IPS-11a (cell line): ENCODE results near the gene STAC2.

Experiments
- H3K4me3 ChIP-seq: one replicate; pipeline ENCODE4 v1.5.1; 2013; ENCODE audit warnings: low read depth, low read length, control low read depth

Gene STAC2

DNA sequence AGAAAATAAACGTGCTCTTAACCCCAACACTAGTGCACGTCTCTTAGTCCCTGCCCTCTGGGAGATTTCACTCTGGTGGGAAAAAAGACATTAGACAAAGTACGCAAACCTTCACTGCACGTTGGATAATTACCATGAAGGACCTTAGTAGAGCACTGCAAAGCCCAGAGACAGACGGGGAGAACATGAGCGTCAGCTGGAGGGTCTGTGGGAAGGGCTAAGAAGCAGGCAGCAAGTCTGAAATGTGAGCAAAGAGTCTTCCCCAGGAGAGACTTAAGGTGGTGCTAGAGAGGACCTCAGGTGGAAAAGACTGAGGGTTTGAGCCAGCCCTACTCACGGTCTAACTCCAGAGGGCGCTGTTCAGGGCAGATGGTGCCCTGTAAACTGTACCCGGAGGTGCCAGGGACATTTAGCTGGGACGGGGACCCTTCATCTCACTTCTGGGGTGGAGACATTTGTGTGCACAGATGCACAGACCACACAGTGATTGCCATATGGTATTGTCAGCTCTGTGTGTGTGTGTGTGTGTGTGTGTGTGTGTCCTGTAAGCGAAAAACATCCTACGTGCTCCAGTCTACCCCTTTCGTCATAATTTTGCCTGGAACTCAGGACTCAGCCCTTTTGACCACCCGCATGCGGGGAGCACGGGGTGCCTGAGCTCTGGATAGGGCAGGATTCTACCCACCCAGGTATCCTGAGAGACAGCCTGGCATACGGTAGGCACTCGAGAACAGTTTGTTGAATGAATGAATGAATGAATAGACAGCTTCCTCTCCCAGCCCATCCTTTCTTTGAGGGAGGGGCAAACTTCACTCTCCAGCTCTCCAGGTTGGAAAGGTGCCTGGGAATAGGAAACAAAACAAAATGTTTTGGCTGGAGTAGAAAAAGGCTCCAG lies 10.1 kb upstream of the STAC2 start:
- no peak overlapping the region for H3K4me3 ChIP-seq

DNA sequence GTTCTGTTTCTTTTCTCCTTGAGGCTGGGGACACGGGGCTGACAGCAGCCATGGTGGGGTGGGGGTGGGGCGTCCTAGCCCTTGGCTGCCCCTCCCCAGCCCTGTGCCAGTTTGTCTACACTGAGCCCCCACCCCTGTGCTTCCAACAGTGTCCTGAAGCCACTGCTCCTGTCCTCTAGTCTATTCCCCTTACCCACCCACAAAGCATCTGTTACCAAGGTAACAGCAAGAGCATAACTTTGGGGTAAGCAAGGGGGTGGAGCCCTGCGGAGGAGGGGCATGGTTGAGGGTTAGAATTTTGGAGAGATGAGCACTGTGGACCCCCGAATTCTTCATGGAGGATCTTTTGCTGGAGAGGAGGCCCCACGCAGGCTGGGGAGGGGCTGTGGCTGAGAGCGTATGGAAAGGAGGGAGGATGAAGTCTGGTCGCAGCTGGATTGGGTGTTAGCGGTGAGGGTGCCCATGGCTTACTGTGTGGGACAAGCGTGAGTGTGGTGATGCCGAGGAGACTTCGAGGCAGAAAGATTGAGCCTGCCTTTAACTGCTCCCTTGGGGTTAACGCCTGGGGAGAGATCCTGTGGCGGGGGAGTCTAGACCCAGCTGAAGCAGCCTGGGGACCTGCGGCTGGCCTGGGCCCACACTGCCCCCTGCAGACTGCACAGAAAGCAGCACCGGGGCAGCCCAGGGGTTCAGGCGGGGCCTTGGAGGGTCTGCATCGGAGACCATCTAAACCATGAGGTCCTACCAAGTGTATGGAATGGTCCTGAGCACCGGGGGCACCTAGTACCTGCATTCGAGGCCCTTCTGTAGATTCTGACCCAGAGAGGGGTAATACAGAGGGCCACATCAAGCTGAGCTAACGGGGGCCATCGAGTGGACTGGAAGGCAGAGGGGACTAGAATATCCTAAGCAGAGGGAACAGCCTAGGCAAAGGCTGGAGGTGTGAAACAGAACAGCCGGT lies 6.1 kb upstream of the STAC2 start:
- no peak overlapping the region for H3K4me3 ChIP-seq

DNA sequence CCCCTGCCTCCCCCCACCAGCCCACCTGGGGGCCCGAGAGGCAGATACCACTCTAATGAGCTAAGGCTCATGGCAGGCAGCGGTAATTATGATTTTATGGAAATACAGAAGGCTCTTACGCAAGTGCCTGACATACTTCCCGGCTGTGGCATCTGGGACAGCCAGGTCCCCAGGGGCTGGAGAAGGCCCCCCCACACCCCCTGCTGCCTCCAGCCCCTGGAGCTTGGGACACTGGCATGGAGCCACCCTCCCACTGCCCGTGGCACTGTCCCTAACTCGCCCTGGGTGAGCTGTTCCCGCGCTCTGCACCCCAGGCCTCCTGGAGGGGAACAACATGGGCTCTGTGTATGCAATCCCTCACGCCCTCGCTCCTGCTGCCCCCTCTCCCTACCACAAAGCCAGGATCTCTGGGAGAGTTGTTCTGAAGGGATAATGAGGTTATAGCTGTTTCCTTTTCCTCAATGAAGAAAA lies 5.4 kb upstream of the STAC2 start:
- H3K4me3 ChIP-seq = no peak overlapping the region

DNA sequence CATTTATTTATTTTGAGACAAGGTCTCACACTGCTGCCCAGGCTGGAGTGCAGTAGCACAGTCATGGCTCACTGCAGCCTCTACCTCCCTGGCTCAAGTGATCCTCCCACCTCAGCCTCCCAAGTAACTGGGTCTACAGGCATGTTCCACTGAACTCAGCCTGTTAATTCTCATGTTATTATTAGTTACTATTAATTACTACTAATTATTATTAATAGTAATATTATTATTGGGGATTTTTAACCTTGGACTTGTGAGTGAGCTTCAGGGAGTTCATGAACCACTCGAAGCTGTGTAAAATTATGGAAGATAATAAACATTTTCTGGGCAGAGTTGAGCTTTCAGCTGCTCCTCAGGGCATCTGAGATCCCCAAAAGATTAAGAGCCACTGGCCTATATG lies 4.6 kb upstream of the STAC2 start:
- no peak overlapping the region for H3K4me3 ChIP-seq

DNA sequence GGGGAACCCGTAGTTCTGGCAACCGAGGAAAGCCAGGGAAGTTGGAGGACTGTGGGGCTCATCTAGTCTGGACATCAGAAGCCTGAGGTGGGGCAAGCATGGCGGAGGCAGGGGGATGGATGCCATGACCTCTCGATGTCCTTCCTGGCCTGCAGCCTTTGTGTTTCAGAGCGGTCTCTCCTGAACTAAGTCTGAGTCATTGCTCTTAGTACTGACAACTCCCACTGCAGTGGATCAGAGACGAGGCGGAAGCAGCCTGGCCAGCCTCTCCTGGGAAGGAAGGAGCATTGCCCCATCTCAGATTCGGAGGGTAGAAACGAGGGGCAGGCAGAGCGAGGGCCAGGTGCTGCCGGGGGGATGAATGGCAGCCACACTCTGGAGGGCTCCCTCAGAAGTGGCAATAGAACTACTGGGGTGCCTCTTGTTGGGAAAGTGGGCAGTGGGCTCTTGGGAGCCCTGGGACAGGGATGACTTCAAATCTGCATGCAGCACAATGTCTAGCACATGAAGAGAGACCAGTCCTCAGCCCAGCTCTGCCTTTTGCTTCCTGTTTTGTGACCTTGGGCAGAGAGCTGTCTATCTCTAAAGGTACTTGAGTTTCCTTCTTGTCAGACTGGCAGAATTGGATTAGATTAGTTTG lies 3.6 kb upstream of the STAC2 start:
- H3K4me3 ChIP-seq = no peak overlapping the region

DNA sequence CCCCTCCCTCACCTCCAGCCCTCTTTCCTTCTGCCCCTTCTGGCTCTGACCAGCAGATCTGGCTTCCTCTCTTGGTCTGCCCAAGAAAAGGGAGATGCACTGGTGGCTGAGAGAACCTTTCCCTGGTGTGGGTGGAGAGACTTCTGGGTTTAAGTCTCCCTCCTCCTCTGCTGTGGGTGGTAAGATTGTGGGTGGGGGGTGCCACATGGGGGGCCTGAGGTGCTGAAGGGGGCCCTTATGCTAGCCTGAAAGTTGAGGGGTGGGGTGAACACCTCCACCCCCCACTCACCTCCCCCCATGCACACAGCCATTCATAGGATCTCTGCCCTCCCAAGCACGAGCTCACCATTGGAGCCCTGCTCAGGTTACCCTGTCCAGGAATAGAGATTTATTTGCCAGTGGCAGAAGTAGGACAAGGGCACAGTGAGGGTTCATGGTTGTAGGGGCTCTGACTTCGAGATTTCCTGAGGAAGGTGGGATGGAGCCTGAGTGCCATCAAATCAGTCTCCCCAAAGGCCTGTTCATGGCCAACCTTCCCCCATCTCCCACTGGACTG lies 1.7 kb upstream of the STAC2 start:
- no peak overlapping the region for H3K4me3 ChIP-seq

DNA sequence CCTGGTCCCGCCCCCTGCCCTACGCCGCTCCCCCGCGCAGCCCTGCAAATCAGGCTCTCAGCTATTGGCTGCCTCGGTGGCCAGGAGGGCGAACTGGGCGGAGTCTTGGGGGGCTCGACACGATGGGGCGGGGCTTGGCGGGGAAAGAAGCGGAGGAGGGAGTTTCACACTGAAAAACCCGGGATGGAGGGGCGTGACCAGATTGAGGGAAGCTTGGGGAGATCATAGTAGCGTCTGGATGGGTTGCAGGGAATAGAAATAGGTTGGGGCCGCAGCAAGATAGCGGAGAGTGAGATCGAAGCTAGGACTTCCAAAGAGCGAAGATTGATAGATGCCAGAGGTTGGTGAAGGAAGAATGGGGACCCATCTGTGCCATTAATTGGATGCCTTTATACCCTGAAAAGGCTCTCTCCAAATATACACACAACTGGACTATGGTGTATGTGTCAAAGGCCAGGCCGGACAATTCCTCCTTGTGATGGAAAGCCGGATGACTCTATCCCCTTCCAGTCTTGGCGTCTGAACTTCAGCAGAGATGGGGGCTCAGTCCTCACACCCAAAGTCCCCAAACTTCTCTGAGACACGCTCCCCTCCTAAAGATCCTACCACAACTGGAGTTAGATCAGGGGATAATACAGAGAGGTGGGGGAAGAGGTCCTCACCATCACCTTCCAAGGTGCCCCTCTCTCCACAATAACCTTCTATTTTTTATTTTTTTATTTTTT lies 376 bp upstream of the STAC2 start:
- no peak overlapping the region for H3K4me3 ChIP-seq

DNA sequence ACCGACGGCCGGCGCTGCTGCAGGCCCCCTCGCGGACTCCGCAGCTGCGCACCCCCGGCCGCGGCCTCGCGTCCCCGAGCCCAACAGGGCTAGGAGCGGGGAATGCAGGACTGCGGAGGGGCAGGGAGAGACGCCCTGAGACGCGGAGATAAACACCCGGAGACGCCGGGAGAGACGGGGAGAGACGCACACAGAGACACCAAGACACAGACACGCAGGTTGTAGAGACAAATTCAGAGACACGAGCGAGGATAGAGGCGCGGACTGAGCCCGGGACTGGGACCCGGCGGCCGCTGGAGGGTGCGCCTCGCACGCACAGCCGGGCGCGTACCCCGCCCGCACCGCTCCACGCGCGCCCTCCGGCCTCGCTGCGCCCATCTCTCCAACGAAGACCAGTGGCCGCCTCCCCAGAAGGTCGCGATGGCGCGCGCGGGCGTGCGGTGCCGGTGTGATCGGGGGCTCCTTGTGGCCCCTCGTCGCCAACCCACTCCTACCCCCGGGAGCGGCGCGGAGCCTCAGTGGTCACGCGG lies 902 bp downstream of the STAC2 start:
- H3K4me3 ChIP-seq = peak overlapping the region; percentile 41

DNA sequence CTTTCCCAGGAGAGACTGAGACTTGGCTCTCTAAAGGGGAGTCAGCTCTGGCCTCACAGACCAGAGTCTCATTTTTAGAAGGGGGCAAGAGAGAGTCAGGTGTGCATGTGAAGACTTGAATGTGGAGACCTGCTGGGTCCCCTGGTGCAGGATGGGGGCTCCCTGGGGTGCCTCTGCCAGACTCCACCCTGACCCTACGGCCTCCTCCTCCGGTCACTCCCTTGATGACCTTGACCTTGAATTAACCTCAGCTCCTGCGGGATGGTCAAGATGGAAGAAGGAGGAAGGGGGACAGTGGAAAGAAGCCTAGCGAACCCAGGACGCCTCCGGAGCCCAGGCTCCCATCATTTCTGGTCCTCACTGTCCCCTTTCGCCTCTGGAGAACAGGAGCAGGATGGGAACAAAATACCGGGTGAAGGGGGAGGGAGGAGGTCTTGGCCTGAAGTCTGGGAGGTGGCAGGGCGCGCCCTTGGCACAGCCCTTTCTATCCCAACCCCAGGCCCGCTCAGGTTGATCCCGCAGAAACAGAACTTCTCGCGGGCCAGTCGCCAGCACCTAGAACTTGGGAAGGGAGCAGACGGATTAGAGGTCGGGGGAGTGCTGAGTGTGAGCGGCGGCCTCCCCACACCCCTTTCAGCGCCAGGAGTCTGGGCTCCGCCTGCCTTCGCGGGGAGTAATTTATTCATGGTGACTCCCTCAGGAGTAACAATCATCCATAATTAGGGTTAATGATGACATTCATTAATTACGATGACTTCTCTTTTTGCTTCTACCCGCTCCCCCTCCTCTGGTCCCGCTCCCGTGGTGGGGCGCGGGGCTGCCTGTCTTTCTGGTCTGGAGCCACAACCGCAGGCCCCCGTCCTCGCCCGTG lies 1.6 kb downstream of the STAC2 start:
- H3K4me3 ChIP-seq = no peak overlapping the region

DNA sequence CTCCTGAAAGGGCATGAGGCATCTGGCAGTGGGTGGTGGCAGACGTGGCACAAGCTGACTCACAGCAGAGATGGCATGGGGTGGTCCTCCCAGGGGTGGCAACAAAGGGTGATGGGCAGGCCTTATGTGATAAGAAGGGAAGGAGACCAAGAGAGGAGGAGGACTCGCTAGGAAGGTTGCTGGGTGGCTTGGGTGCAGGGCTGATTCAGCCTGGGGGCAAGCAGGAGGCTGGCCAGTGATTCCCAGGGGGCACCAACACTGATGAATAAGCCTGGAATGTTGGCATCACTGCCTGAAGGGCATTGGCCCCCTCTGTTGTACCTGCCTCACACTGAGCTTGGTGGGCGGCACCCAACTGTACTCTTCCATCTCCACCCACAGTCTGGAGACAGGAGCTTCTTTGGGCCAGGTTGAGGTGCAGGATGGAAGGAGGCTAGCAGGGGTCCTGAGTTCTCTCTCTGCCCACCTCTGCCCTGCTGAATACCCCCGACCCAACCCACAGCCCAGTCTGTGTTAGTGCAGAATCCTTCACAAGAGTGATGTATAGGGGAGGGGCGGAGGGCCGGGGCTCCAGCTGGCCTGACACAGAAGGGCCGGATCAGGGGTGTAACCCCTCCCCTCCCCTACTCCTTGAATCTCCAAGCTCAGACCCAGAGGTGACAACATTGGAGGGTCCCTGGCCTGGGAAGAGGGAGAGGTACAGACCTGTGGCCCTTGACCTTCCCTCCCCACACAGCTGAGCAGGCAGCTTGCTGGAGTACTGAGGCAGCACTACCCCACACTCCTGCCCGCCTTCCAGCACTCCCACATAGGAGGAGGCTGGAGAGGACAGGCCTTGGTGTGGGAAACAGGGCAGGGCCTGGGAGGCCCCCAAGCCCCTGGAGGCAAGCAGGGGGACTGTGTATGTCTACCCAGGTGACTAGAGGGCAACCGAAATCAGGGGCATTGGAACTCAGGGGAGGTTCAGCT lies 2.6 kb downstream of the STAC2 start:
- no peak overlapping the region for H3K4me3 ChIP-seq

DNA sequence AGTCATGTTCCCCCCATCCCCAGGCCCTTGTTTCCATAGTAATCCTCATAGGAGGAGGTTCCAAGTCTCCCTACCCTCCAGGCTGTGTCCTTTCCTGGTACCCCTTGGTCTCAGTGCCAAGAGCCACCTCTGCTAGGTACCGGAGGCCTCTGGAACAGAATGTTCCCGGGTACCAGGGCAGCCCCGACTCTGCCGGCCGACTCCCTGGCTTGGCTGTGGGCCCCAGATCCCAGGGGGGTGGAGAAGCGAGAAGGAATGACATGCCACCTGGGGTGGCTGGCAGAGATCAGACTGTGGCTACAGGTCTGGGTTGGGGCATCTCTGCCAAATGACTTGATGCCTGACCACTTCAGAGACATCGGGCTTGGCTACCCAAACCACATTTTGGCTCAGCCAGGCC lies 3.6 kb downstream of the STAC2 start:
- H3K4me3 ChIP-seq = no peak overlapping the region

DNA sequence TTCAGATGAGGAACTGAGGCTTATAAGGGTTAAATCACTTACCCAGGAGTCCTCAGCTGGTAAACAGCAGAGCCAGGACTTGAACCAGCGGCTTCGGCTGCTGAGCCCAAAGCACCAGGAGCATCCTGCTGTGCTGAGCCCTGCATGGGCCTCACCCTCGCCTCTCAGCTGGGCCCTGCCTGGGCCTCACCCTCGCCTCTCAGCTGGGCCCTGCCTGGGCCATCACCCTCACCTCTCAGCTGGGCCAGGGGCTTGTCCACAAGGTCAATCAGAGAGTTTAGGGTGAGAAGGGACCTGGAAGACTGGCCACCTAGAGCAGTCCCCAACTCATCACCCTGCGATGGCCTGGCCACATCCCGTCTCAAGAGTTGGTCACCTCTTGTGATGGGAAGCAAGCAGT lies 4.2 kb downstream of the STAC2 start:
- no peak overlapping the region for H3K4me3 ChIP-seq

DNA sequence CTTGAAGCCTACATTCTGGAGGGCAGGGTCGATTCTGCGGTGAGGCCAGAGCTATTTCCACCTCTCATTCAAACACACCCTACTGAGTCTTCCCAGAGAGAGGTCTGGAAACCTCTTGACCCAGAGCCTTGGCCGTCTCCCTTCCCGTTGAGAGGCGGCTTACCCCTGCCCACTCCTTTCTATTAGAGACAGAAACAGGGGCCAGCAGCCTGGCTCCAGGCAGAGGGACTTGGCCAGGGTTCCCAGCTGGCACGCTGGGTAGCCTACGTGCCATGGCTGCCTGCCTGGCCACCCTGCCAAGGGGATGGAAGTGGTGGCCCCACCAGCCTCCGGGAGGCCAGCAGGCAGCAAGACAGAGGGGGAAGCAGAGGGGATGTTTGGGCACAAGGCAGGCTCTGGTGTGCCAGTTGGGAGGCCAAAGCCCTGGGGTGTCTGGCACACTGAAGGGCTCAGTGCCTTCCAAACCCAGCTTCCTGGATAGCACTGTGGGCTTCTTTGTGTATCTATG lies 6.0 kb downstream of the STAC2 start:
- H3K4me3 ChIP-seq = no peak overlapping the region

DNA sequence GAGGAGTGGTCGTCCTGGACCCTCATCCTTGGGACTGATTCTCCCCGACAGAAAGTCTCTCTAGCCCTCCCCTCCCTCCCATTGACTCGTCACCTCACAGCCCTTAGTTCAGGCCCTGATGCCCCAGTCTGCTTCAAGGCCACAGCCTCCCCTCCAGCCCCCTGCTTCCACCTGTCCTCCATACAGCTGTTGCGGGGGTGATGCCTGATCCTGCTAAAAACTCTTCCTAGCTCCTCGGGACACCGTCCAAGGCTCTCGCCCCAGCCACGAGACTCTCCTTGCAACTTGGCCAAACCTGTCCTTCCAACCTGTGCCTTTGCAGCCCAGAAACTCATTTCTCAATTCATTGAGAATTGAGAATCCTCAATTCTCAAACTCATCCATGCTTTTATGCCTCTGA lies 6.8 kb downstream of the STAC2 start:
- no peak overlapping the region for H3K4me3 ChIP-seq

DNA sequence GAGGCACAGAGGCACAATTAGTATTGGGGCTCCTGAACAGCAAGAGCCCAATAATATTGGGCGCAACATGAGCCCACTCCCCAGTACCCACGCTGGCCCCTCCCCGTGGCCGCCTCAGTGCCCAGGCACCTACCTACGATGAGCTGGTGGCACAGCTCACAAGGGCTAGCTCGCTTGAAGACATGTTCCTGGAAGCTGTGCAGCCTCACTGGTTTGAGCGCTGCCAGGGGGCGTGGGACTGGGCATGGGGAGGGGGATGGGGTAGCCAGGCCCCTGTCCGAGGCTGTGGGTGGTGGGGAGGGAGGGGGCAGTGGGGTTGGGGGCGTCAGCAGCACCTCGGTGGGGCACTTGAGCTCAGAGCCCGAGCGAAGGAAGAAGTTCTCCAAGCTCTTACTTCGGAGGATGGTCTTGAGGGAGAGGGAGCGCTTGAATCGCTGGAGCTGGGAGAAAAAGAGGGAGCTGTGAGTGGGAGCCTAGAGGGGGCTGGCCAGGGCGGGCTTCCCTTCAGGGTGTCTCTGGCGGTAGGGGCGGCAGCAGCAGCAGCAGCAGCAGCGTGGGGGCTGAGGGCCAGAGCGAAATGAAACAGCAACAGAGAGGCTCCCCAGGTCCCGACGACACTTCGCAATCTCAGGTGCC lies 7.9 kb downstream of the STAC2 start:
- no peak overlapping the region for H3K4me3 ChIP-seq

DNA sequence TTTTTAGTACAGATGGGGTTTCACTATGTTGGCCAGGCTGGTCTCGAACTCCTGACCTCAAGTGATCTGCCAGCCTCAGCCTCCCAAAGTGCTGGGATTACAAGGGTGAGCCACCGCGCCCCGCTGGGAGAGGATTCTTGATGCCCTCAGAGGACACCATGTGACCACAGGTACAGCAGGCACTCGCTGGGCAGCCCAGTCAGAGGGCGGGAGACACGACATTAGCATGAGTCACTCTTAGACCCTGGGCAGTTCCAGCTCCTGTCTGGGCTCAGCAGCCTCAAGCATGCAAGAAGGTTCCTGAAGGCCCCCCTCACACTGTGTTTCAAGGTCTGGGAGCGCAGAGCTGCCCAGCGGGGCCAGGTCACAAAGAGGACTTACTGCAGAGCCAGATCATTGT lies 11.9 kb downstream of the STAC2 start:
- no peak overlapping the region for H3K4me3 ChIP-seq

DNA sequence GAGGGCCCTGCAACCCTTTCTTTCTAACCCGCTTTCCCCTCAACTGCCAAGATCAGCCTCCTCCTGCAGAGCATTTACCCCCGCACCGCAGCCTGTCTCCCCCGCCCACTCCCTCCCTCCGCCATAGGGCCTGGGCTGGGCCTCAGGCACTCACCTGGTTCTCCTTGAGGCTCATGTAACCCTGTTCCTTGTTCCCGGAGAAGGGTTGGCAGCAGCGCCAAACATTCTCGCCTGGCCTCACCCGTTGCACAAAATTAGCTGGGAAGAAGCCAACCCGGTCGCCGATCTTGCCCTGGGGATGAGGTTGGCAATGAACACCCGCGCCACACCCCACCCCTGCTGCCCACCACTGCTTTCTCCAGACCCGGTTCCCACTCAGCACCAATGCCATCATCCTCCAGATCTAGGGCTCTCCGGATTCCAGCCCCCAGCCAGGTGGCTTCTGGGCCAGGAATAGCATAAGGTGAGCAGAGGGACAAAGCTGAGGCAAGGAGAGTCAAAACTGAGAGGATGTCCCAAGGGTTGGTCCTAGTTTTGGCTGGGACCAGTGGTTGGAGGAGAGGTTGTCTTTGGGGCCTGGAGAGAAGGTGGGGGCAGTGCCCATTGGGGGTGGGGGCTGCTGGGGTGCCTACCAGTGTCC lies 12.8 kb downstream of the STAC2 start:
- no peak overlapping the region for H3K4me3 ChIP-seq
